GM23338 (cell line): ENCODE results near the gene GYPC. TPM values are rescaled to one million over a fixed set of nuclear protein-coding genes. Genes with fewer than 3 reads are reported as not detected.

Source experiments
- ATAC-seq: fragments of 200-7000 bp; cut with Tn5 transposase; 3 replicates; pipeline ENCODE4 v1.9.1; 2020
- DNase-seq: peaks from one replicate; pipeline ENCODE4 v3.0.0-alpha.2; 2015; ENCODE audit warnings: low spot score
- H2AFZ ChIP-seq: fragments of 200-600 bp; sonication (generic); 2 replicates; pipeline ENCODE4 v1.8.0; 2016; ENCODE audit warnings: antibody characterized with exemption, mild to moderate bottlenecking, moderate library complexity
- H3F3A ChIP-seq: fragments of 200-600 bp; sonication (generic); replicated peaks from 2 replicates; pipeline ENCODE4 v1.8.0; 2017; ENCODE audit warnings: antibody characterized with exemption, mixed run types, low read depth
- H3K27ac ChIP-seq: fragments of 200-600 bp; sonication (generic); 2 replicates; pipeline ENCODE4 v1.6.1; 2016; ENCODE audit warnings: low read depth
- H3K27me3 ChIP-seq: fragments of 200-600 bp; sonication (generic); 2 replicates; pipeline ENCODE4 v1.8.0; 2016; ENCODE audit warnings: mild to moderate bottlenecking, mixed run types, moderate library complexity; ENCODE audit not compliant: insufficient read depth
- H3K36me3 ChIP-seq: fragments of 200-600 bp; sonication (generic); 2 replicates; pipeline ENCODE4 v1.8.0; 2016; ENCODE audit warnings: mild to moderate bottlenecking; ENCODE audit not compliant: insufficient read depth
- H3K4me1 ChIP-seq: fragments of 200-600 bp; sonication (generic); 2 replicates; pipeline ENCODE4 v1.8.0; 2016; ENCODE audit warnings: mild to moderate bottlenecking, moderate library complexity; ENCODE audit not compliant: insufficient read depth
- H3K4me2 ChIP-seq: fragments of 200-600 bp; sonication (generic); 2 replicates; pipeline ENCODE4 v1.7.1; 2017; ENCODE audit warnings: mixed run types
- H3K4me3 ChIP-seq: fragments of 200-600 bp; sonication (generic); 2 replicates; pipeline ENCODE4 v1.6.1; 2016; ENCODE audit warnings: mixed run types
- H3K79me2 ChIP-seq: fragments of 200-600 bp; sonication (generic); replicated peaks from 2 replicates; pipeline ENCODE4 v1.8.0; 2017; ENCODE audit warnings: mild to moderate bottlenecking; ENCODE audit not compliant: insufficient read depth
- H3K9me2 ChIP-seq: fragments of 200-600 bp; sonication (generic); 2 replicates; pipeline ENCODE4 v1.8.0; 2017; ENCODE audit not compliant: insufficient read depth
- H4K20me1 ChIP-seq: fragments of 200-600 bp; sonication (generic); replicated peaks from 2 replicates; pipeline ENCODE4 v1.8.0; 2017; ENCODE audit warnings: mild to moderate bottlenecking; ENCODE audit not compliant: insufficient read depth
- H3K27ac Mint-ChIP-seq: 2 replicates; pipeline ENCODE4 v1.8.0; 2020; ENCODE audit warnings: inconsistent platforms, mild to moderate bottlenecking, moderate library complexity, mixed read lengths
- H3K27me3 Mint-ChIP-seq: 3 replicates; pipeline ENCODE4 v1.8.0; 2022; ENCODE audit warnings: low read depth, mild to moderate bottlenecking, moderate library complexity, mixed read lengths, inconsistent platforms; ENCODE audit not compliant: insufficient read depth, poor library complexity
- H3K36me3 Mint-ChIP-seq: 3 replicates; pipeline ENCODE4 v1.8.0; 2021; ENCODE audit warnings: low read depth, mild to moderate bottlenecking, inconsistent platforms, moderate library complexity, mixed read lengths
- H3K4me1 Mint-ChIP-seq: 3 replicates; pipeline ENCODE4 v1.8.0; 2020; ENCODE audit warnings: mild to moderate bottlenecking, inconsistent platforms, mixed read lengths
- H3K4me3 Mint-ChIP-seq: 3 replicates; pipeline ENCODE4 v1.8.0; 2021; ENCODE audit warnings: moderate library complexity, mild to moderate bottlenecking, inconsistent platforms, mixed read lengths
- H3K9me3 Mint-ChIP-seq: 3 replicates; pipeline ENCODE4 v1.8.0; 2020; ENCODE audit warnings: moderate library complexity, mild to moderate bottlenecking, inconsistent platforms, mixed read lengths
- CREB1 ChIP-seq: fragments of 250-450 bp; sonication (Bioruptor Pico); IDR thresholded peaks from 2 replicates; pipeline ENCODE4 v1.5.0; 2020; ENCODE audit warnings: low read depth, mild to moderate bottlenecking, moderate library complexity
- CTCF ChIP-seq, 2 experiments: fragments of 200-600 bp in 1 of 2; sonication (generic) in 1 of 2; conservative IDR thresholded peaks; 2 replicates each; pipeline versions ENCODE4 v1.5.1 to v1.6.1; 2016 to 2017; ENCODE audit warnings: antibody characterized with exemption in 2 of 2, low read depth in 2 of 2, mild to moderate bottlenecking in 2 of 2, moderate library complexity in 1 of 2
- EZH2 ChIP-seq: fragments of 200-600 bp; sonication (generic); IDR thresholded peaks from one replicate; pipeline ENCODE4 v1.8.0; 2017; ENCODE audit warnings: antibody characterized with exemption, mild to moderate bottlenecking, low read depth; ENCODE audit not compliant: unreplicated experiment
- EZH2phosphoT487 ChIP-seq: fragments of 200-600 bp; sonication (generic); IDR thresholded peaks from one replicate; pipeline ENCODE4 v1.8.1; 2018; ENCODE audit warnings: antibody characterized with exemption; ENCODE audit not compliant: unreplicated experiment
- JUNB ChIP-seq: IDR thresholded peaks from one replicate; pipeline ENCODE4 v1.6.1; 2016; ENCODE audit warnings: antibody characterized with exemption; ENCODE audit not compliant: unreplicated experiment
- NANOG ChIP-seq: IDR thresholded peaks from 2 replicates; pipeline ENCODE4 v1.6.1; 2016; ENCODE audit warnings: antibody characterized with exemption, borderline replicate concordance
- POLR2AphosphoS5 ChIP-seq: IDR thresholded peaks from 2 replicates; pipeline ENCODE4 v1.6.1; 2016; ENCODE audit warnings: antibody characterized with exemption, low read depth
- STAT1 ChIP-seq: IDR thresholded peaks from one replicate; pipeline ENCODE4 v1.6.1; 2016; ENCODE audit warnings: antibody characterized with exemption; ENCODE audit not compliant: unreplicated experiment
- ZNF114 ChIP-seq: fragments of 250-450 bp; sonication (Bioruptor Pico); IDR thresholded peaks from 2 replicates; pipeline ENCODE4 v1.5.0; 2020; ENCODE audit warnings: mild to moderate bottlenecking, moderate library complexity
- ZNF331 ChIP-seq: fragments of 250-450 bp; sonication (Bioruptor Pico); IDR thresholded peaks from 2 replicates; pipeline ENCODE4 v1.5.0; 2020; ENCODE audit warnings: low read depth, mild to moderate bottlenecking, moderate library complexity
- ZNF462 ChIP-seq: fragments of 250-450 bp; sonication (Bioruptor Pico); IDR thresholded peaks from 2 replicates; pipeline ENCODE4 v1.5.0; 2020; ENCODE audit warnings: mild to moderate bottlenecking, moderate library complexity
- polyA plus RNA-seq: library from polyadenylated mRNA; unstranded; fragments of >200 nt; fragmentation: Nextera tagmentation; extraction: Ambion mirVana; gene quantifications from 2 replicates; pipeline ENCODE4 v1.2.1, GENCODE V29; 2016
- total RNA-seq: library from RNA; depleted of rRNA; stranded (reverse); fragments of >200 nt; shearing (Covaris generic); gene quantifications from 2 replicates; pipeline ENCODE4 v1.2.3, GENCODE V29; 2014
- TF ChIP-seq, protein P1 (sequence below): IDR thresholded peaks from one replicate; pipeline ENCODE4 v1.6.1; 2018; ENCODE audit warnings: antibody characterized with exemption; ENCODE audit not compliant: unreplicated experiment
- TF ChIP-seq, protein P2 (sequence below): IDR thresholded peaks from 2 replicates; pipeline ENCODE4 v1.6.1; 2016; ENCODE audit warnings: antibody characterized with exemption

The GYPC gene
- total and polyA plus RNA-seq, 2 experiments from 2014 or later = 19.6 to 29.7 TPM

DNA sequence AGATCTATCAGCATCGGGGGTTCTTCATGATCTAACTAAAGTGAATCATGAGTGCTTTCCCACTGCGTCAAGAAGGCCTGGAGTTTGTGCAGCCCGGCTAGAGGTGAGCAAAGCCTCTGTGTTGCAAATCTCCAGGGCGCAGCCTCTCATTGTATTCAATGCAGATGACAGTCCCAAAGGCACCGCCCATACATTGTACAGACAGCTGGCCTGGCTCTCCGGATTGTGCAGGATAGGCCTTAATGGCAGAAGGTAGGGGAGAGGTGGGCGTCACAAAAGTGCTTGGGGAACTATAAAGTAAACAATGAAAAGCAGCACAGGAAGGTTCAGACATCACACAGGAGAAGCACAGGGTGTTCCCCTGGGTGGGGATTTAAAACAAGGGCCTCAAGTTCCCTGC lies 907 bp upstream of the GYPC start:
- H3K4me1 Mint-ChIP-seq = peaks cover 33% of the 10 kb centered on the region
- H3F3A ChIP-seq = peaks cover 15% of the 10 kb centered on the region
- TF ChIP-seq NANOG (no peak), EZH2phosphoT487 (no peak), JUNB (no peak), STAT1 (no peak), CTCF (conservative IDR thresholded peaks at IDR 0.05; ENCODE audit: low read depth in 2 of 2) (no peak), POLR2AphosphoS5 (no peak), ZNF462 (no peak), ZNF331 (no peak), CREB1 (CRISPR knock-in tag) (no peak), ZNF114 (CRISPR knock-in tag) (no peak), EZH2 (no peak)
- TF ChIP-seq, protein P1, sequence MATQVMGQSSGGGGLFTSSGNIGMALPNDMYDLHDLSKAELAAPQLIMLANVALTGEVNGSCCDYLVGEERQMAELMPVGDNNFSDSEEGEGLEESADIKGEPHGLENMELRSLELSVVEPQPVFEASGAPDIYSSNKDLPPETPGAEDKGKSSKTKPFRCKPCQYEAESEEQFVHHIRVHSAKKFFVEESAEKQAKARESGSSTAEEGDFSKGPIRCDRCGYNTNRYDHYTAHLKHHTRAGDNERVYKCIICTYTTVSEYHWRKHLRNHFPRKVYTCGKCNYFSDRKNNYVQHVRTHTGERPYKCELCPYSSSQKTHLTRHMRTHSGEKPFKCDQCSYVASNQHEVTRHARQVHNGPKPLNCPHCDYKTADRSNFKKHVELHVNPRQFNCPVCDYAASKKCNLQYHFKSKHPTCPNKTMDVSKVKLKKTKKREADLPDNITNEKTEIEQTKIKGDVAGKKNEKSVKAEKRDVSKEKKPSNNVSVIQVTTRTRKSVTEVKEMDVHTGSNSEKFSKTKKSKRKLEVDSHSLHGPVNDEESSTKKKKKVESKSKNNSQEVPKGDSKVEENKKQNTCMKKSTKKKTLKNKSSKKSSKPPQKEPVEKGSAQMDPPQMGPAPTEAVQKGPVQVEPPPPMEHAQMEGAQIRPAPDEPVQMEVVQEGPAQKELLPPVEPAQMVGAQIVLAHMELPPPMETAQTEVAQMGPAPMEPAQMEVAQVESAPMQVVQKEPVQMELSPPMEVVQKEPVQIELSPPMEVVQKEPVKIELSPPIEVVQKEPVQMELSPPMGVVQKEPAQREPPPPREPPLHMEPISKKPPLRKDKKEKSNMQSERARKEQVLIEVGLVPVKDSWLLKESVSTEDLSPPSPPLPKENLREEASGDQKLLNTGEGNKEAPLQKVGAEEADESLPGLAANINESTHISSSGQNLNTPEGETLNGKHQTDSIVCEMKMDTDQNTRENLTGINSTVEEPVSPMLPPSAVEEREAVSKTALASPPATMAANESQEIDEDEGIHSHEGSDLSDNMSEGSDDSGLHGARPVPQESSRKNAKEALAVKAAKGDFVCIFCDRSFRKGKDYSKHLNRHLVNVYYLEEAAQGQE = no peak
- TF ChIP-seq, protein P2, sequence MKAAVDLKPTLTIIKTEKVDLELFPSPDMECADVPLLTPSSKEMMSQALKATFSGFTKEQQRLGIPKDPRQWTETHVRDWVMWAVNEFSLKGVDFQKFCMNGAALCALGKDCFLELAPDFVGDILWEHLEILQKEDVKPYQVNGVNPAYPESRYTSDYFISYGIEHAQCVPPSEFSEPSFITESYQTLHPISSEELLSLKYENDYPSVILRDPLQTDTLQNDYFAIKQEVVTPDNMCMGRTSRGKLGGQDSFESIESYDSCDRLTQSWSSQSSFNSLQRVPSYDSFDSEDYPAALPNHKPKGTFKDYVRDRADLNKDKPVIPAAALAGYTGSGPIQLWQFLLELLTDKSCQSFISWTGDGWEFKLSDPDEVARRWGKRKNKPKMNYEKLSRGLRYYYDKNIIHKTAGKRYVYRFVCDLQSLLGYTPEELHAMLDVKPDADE = no peak
- H3K27me3 ChIP-seq = peaks cover 7% of the 10 kb centered on the region; the same call in 1 of the 2 replicates
- H2AFZ ChIP-seq = peak overlapping the region; percentile 99
- 0 out of 3 replicates have a peak, but pooled peaks cover 4% of the 10 kb centered on the region for H3K36me3 Mint-ChIP-seq
- H3K9me3 Mint-ChIP-seq = peaks cover 5% of the 10 kb centered on the region
- H3K27ac ChIP-seq = no peak overlapping the region
- no peak for ATAC-seq
- peaks cover 36% of the 10 kb centered on the region for H3K4me1 ChIP-seq
- no peaks in the 10 kb centered on the region for H4K20me1 ChIP-seq
- H3K27me3 Mint-ChIP-seq = peaks cover 16% of the 10 kb centered on the region
- H3K4me3 Mint-ChIP-seq = peak overlapping the region; percentile 82
- H3K4me3 ChIP-seq = no peak overlapping the region
- no peak overlapping the region for H3K27ac Mint-ChIP-seq
- H3K79me2 ChIP-seq = peaks cover 14% of the 10 kb centered on the region
- peak overlapping the region; percentile 96 for H3K4me2 ChIP-seq
- no peaks in the 10 kb centered on the region for H3K9me2 ChIP-seq
- no peak for DNase-seq
- no peaks in the 10 kb centered on the region for H3K36me3 ChIP-seq
